ENCODE data around the gene PRR4.

PRR4 gene

DNA sequence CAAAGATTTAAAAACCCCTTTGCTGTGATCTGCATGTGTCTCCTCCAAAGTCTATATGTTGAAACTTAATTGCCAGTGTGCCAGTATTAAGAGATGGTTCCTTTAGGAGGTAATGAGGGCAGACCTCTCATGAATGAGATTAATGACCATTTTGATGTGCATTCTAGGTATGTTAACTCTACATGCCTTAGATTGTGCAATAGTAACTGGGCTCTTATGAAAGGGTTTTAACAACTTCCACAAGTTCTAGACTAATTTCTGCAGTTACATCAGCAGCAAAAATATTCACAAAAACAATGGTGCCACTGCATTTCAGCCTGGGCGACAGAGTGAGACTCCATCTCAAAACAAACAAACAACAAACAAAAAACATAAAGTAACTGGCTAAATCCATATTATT lies 19.3 kb downstream of the PRR4 start:
- Mint-ChIP-seq H3K4me1 (ENCODE audit: low read depth) (no peaks in the 10 kb centered on the region), H3K36me3 (ENCODE audit: low read depth) (no peaks in the 10 kb centered on the region), H3K27me3 (ENCODE audit: low read depth) (no peaks in the 10 kb centered on the region), H3K4me3 (no peak overlapping the region), H3K9me3 (no peaks in the 10 kb centered on the region), H3K27ac (no peak overlapping the region)

GRCh38 chr12:10826258-10826657 lies 23.0 kb downstream of the PRR4 start, which contains the start of gene TAS2R10:
TSS of gene TAS2R10 (minus strand) at chr12:10826358. CDS start at chr12:10826269, 89 bp downstream.
- Mint-ChIP-seq H3K36me3 (ENCODE audit: low read depth) (no peaks in the 10 kb centered on the region), H3K9me3 (no peaks in the 10 kb centered on the region), H3K4me1 (ENCODE audit: low read depth) (no peaks in the 10 kb centered on the region), H3K27ac (no peak within 1 kb of the TSS), H3K4me3 (no peak within 1 kb of the TSS), H3K27me3 (ENCODE audit: low read depth) (no peaks in the 10 kb centered on the region)

- H3K36me3 Mint-ChIP-seq (ENCODE audit: low read depth) = no peaks in the 10 kb centered on the region
- H3K27me3 Mint-ChIP-seq (ENCODE audit: low read depth) = no peaks in the 10 kb centered on the region
- H3K27ac Mint-ChIP-seq = no peak overlapping the region
- H3K4me1 Mint-ChIP-seq (ENCODE audit: low read depth) = no peaks in the 10 kb centered on the region
- H3K9me3 Mint-ChIP-seq = no peaks in the 10 kb centered on the region
- no peak overlapping the region for H3K4me3 Mint-ChIP-seq
Observed at GRCh38 chr12:10824957-10825356, 24.3 kb downstream of the PRR4 start.

- Mint-ChIP-seq H3K27ac (no peak overlapping the region), H3K36me3 (ENCODE audit: low read depth) (no peaks in the 10 kb centered on the region), H3K9me3 (no peaks in the 10 kb centered on the region), H3K4me1 (ENCODE audit: low read depth) (no peaks in the 10 kb centered on the region), H3K27me3 (ENCODE audit: low read depth) (peaks cover 24% of the 10 kb centered on the region), H3K4me3 (no peak overlapping the region)
Observed at GRCh38 chr12:10811883-10812536, 37.3 kb downstream of the PRR4 start.

- no peaks in the 10 kb centered on the region for H3K9me3 Mint-ChIP-seq
- no peak within 1 kb of the TSS for H3K4me3 Mint-ChIP-seq
- peaks cover 22% of the 10 kb centered on the region for H3K27me3 Mint-ChIP-seq (ENCODE audit: low read depth)
- H3K4me1 Mint-ChIP-seq (ENCODE audit: low read depth) = no peaks in the 10 kb centered on the region
- H3K27ac Mint-ChIP-seq = no peak within 1 kb of the TSS
- H3K36me3 Mint-ChIP-seq (ENCODE audit: low read depth) = no peaks in the 10 kb centered on the region
Observed at GRCh38 chr12:10810068-10810467, 39.2 kb downstream of the PRR4 start, which contains the start of gene TAS2R9. TSS of gene TAS2R9 (minus strand) at chr12:10810168. CDS start at chr12:10810075, 93 bp downstream.

GRCh38 chr12:10807186-10807585 lies 42.1 kb downstream of the PRR4 start, which contains the start of gene TAS2R8:
TSS of gene TAS2R8 (minus strand) at chr12:10807286. CDS start at chr12:10806980, 306 bp downstream.
- Mint-ChIP-seq H3K4me3 (no peak within 1 kb of the TSS), H3K4me1 (ENCODE audit: low read depth) (no peaks in the 10 kb centered on the region)

GRCh38 chr12:10802587-10802986 lies 46.7 kb downstream of the PRR4 start, which contains the start of gene TAS2R7:
TSS of gene TAS2R7 (minus strand) at chr12:10802627. CDS start at chr12:10802570, 57 bp downstream.
- Mint-ChIP-seq H3K27me3 (ENCODE audit: low read depth) (peaks cover 25% of the 10 kb centered on the region), H3K27ac (no peak within 1 kb of the TSS), H3K36me3 (ENCODE audit: low read depth) (no peaks in the 10 kb centered on the region), H3K4me3 (no peak within 1 kb of the TSS), H3K4me1 (ENCODE audit: low read depth) (no peaks in the 10 kb centered on the region), H3K9me3 (no peaks in the 10 kb centered on the region)

More at GRCh38 chr12:10807186-10807585, 42.1 kb downstream of the PRR4 start, which contains the start of gene TAS2R8:
- peaks cover 22% of the 10 kb centered on the region for H3K27me3 Mint-ChIP-seq (ENCODE audit: low read depth)
- no peak within 1 kb of the TSS for H3K27ac Mint-ChIP-seq
- no peaks in the 10 kb centered on the region for H3K9me3 Mint-ChIP-seq
- no peaks in the 10 kb centered on the region for H3K36me3 Mint-ChIP-seq (ENCODE audit: low read depth)

DNA sequence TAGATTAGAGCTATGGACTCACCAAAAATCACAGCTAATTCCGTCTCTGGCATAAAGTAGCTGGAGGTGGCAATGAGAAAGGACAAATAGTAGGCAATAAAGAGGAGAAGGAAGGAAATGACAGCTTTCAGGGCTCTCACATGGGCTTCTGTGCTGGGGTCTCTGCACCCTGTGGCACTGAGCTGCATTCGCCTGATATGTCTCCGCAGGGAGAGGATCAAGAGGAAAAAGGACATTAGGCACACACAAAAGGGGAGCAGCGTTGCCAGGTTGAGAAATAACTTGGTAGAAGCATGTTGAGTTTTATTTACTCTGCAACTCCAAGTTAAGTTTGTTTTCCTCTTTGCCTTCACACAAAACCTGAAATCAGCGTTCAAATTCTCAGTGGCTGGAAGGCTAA lies 47.5 kb downstream of the PRR4 start:
- Mint-ChIP-seq H3K4me1 (ENCODE audit: low read depth) (no peaks in the 10 kb centered on the region), H3K27me3 (ENCODE audit: low read depth) (peaks cover 30% of the 10 kb centered on the region), H3K36me3 (ENCODE audit: low read depth) (no peaks in the 10 kb centered on the region), H3K9me3 (no peaks in the 10 kb centered on the region), H3K27ac (no peak overlapping the region), H3K4me3 (no peak overlapping the region)
